Measurements from ENCODE around the gene STUM.

STUM gene

GRCh38 chr1:226519716-226520598 lies 28.6 kb upstream of the STUM start:
- H3K27me3 ChIP-seq (ENCODE audit: control insufficient read depth, insufficient read depth, low read length, poor library complexity, severe bottlenecking), result no peaks in the 10 kb centered on the region
- WGBS, 2 experiments, result 76 to 80% methylated on average over 13 of the region's 13 CpGs
- no peaks in the 10 kb centered on the region for H3K36me3 ChIP-seq (ENCODE audit: control insufficient read depth, insufficient read depth, low read length)
- H3K4me3 ChIP-seq (ENCODE audit: insufficient read depth, low read depth, low read length), result no peak overlapping the region
- no peaks in the 10 kb centered on the region for H3K4me1 ChIP-seq (ENCODE audit: control insufficient read depth, insufficient read depth, low read length)
- H3K9me3 ChIP-seq (ENCODE audit: control insufficient read depth, low read length), result no peaks in the 10 kb centered on the region
- H3K27ac ChIP-seq (ENCODE audit: insufficient read depth, low read depth, low read length, poor library complexity, severe bottlenecking), result no peak overlapping the region

GRCh38 chr1:226520640-226521355 lies 27.8 kb upstream of the STUM start:
- Histone ChIP-seq H3K36me3 (ENCODE audit: control insufficient read depth, insufficient read depth, low read length) (no peaks in the 10 kb centered on the region), H3K27me3 (ENCODE audit: control insufficient read depth, insufficient read depth, low read length, poor library complexity, severe bottlenecking) (no peaks in the 10 kb centered on the region), H3K4me1 (ENCODE audit: control insufficient read depth, insufficient read depth, low read length) (no peaks in the 10 kb centered on the region), H3K27ac (ENCODE audit: insufficient read depth, low read depth, low read length, poor library complexity, severe bottlenecking) (no peak overlapping the region), H3K9me3 (ENCODE audit: control insufficient read depth, low read length) (no peaks in the 10 kb centered on the region), H3K4me3 (ENCODE audit: insufficient read depth, low read depth, low read length) (no peak overlapping the region)
- 88% methylated on average over 9 of the region's 9 CpGs for WGBS, 2 experiments

GRCh38 chr1:226523646-226524406 lies 24.7 kb upstream of the STUM start:
- Histone ChIP-seq H3K9me3 (ENCODE audit: control insufficient read depth, low read length) (no peaks in the 10 kb centered on the region), H3K36me3 (ENCODE audit: control insufficient read depth, insufficient read depth, low read length) (no peaks in the 10 kb centered on the region), H3K4me3 (ENCODE audit: insufficient read depth, low read depth, low read length) (no peak overlapping the region), H3K4me1 (ENCODE audit: control insufficient read depth, insufficient read depth, low read length) (no peaks in the 10 kb centered on the region), H3K27me3 (ENCODE audit: control insufficient read depth, insufficient read depth, low read length, poor library complexity, severe bottlenecking) (no peaks in the 10 kb centered on the region), H3K27ac (ENCODE audit: insufficient read depth, low read depth, low read length, poor library complexity, severe bottlenecking) (no peak overlapping the region)
- WGBS, 2 experiments, result 90 to 98% methylated on average over 8 of the region's 8 CpGs

GRCh38 chr1:226524547-226524946 lies 24.0 kb upstream of the STUM start:
- Histone ChIP-seq H3K4me3 (ENCODE audit: insufficient read depth, low read depth, low read length) (no peak overlapping the region), H3K9me3 (ENCODE audit: control insufficient read depth, low read length) (no peaks in the 10 kb centered on the region), H3K27ac (ENCODE audit: insufficient read depth, low read depth, low read length, poor library complexity, severe bottlenecking) (no peak overlapping the region), H3K36me3 (ENCODE audit: control insufficient read depth, insufficient read depth, low read length) (no peaks in the 10 kb centered on the region), H3K4me1 (ENCODE audit: control insufficient read depth, insufficient read depth, low read length) (no peaks in the 10 kb centered on the region), H3K27me3 (ENCODE audit: control insufficient read depth, insufficient read depth, low read length, poor library complexity, severe bottlenecking) (no peaks in the 10 kb centered on the region)

- no peak overlapping the region for H3K27ac ChIP-seq (ENCODE audit: insufficient read depth, low read depth, low read length, poor library complexity, severe bottlenecking)
- H3K4me1 ChIP-seq (ENCODE audit: control insufficient read depth, insufficient read depth, low read length), result no peaks in the 10 kb centered on the region
- H3K4me3 ChIP-seq (ENCODE audit: insufficient read depth, low read depth, low read length), result no peak overlapping the region
- 92 to 98% methylated on average over 3 of the region's 3 CpGs for WGBS, 2 experiments
- no peaks in the 10 kb centered on the region for H3K36me3 ChIP-seq (ENCODE audit: control insufficient read depth, insufficient read depth, low read length)
- no peaks in the 10 kb centered on the region for H3K27me3 ChIP-seq (ENCODE audit: control insufficient read depth, insufficient read depth, low read length, poor library complexity, severe bottlenecking)
- no peaks in the 10 kb centered on the region for H3K9me3 ChIP-seq (ENCODE audit: control insufficient read depth, low read length)
These were observed 22.8 kb upstream of the STUM start for GRCh38 chr1:226525750-226526149.

GRCh38 chr1:226526801-226527595 lies 21.6 kb upstream of the STUM start:
- Histone ChIP-seq H3K36me3 (ENCODE audit: control insufficient read depth, insufficient read depth, low read length) (no peaks in the 10 kb centered on the region), H3K27me3 (ENCODE audit: control insufficient read depth, insufficient read depth, low read length, poor library complexity, severe bottlenecking) (no peaks in the 10 kb centered on the region), H3K27ac (ENCODE audit: insufficient read depth, low read depth, low read length, poor library complexity, severe bottlenecking) (no peak overlapping the region), H3K4me3 (ENCODE audit: insufficient read depth, low read depth, low read length) (no peak overlapping the region), H3K9me3 (ENCODE audit: control insufficient read depth, low read length) (no peaks in the 10 kb centered on the region), H3K4me1 (ENCODE audit: control insufficient read depth, insufficient read depth, low read length) (no peaks in the 10 kb centered on the region)
- WGBS, 2 experiments, result 83 to 85% methylated on average over 21 of the region's 21 CpGs

GRCh38 chr1:226529891-226530290 lies 18.7 kb upstream of the STUM start:
- Histone ChIP-seq H3K4me3 (ENCODE audit: insufficient read depth, low read depth, low read length) (no peak overlapping the region), H3K9me3 (ENCODE audit: control insufficient read depth, low read length) (no peaks in the 10 kb centered on the region), H3K4me1 (ENCODE audit: control insufficient read depth, insufficient read depth, low read length) (peaks cover 11% of the 10 kb centered on the region), H3K27me3 (ENCODE audit: control insufficient read depth, insufficient read depth, low read length, poor library complexity, severe bottlenecking) (no peaks in the 10 kb centered on the region), H3K27ac (ENCODE audit: insufficient read depth, low read depth, low read length, poor library complexity, severe bottlenecking) (no peak overlapping the region), H3K36me3 (ENCODE audit: control insufficient read depth, insufficient read depth, low read length) (no peaks in the 10 kb centered on the region)
- 92 to 93% methylated on average over 7 of the region's 7 CpGs for WGBS, 2 experiments

GRCh38 chr1:226530591-226530990 lies 18.0 kb upstream of the STUM start:
- Histone ChIP-seq H3K4me1 (ENCODE audit: control insufficient read depth, insufficient read depth, low read length) (peaks cover 11% of the 10 kb centered on the region), H3K36me3 (ENCODE audit: control insufficient read depth, insufficient read depth, low read length) (no peaks in the 10 kb centered on the region), H3K27ac (ENCODE audit: insufficient read depth, low read depth, low read length, poor library complexity, severe bottlenecking) (no peak overlapping the region), H3K4me3 (ENCODE audit: insufficient read depth, low read depth, low read length) (no peak overlapping the region), H3K27me3 (ENCODE audit: control insufficient read depth, insufficient read depth, low read length, poor library complexity, severe bottlenecking) (no peaks in the 10 kb centered on the region), H3K9me3 (ENCODE audit: control insufficient read depth, low read length) (no peaks in the 10 kb centered on the region)
- WGBS, 2 experiments, result 85 to 87% methylated on average over 6 of the region's 6 CpGs

- peaks cover 11% of the 10 kb centered on the region for H3K4me1 ChIP-seq (ENCODE audit: control insufficient read depth, insufficient read depth, low read length)
- no peak overlapping the region for H3K27ac ChIP-seq (ENCODE audit: insufficient read depth, low read depth, low read length, poor library complexity, severe bottlenecking)
- H3K27me3 ChIP-seq (ENCODE audit: control insufficient read depth, insufficient read depth, low read length, poor library complexity, severe bottlenecking), result no peaks in the 10 kb centered on the region
- H3K9me3 ChIP-seq (ENCODE audit: control insufficient read depth, low read length), result no peaks in the 10 kb centered on the region
- no peaks in the 10 kb centered on the region for H3K36me3 ChIP-seq (ENCODE audit: control insufficient read depth, insufficient read depth, low read length)
- no peak overlapping the region for H3K4me3 ChIP-seq (ENCODE audit: insufficient read depth, low read depth, low read length)
- WGBS, 2 experiments, result 91% methylated on average over 4 of the region's 4 CpGs
These were observed 17.0 kb upstream of the STUM start for GRCh38 chr1:226531360-226532093.

Data from ectodermal cell (in vitro differentiated cells).